GM12801 (cell line): ENCODE data around the gene NLRP10.

Experiments
- CTCF ChIP-seq: IDR thresholded peaks from one replicate; pipeline ENCODE4 v1.5.1; 2011; ENCODE audit warnings: control low read depth; ENCODE audit not compliant: insufficient read length; ENCODE audit errors: extremely low read depth

The NLRP10 gene

GRCh38 chr11:8005556-8005955 lies 40.3 kb upstream of the NLRP10 start:
- TF ChIP-seq CTCF: no peak

DNA sequence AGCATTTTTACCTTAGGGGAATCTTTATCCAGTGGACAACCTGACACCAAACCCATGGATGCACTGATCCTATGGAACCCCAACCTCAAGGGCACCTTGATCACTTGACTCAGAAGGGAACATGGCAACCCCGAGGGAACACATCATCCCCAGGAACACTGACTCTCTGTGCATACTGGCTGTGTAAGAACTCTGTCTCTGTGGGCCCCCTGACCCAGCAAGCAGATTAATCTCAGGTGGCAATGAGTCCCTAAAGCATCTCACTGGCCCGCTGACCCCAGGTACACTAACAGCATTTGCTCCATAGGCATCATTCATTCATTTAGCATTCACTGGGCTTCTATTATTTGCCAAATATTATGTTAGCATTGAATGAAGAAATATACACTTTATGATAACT lies 38.8 kb upstream of the NLRP10 start:
- TF ChIP-seq CTCF: no peak

- no peak for TF ChIP-seq CTCF
Measured at GRCh38 chr11:8003187-8003586, 37.9 kb upstream of the NLRP10 start.

- TF ChIP-seq CTCF: no peak
Measured at GRCh38 chr11:8002676-8003075, 37.4 kb upstream of the NLRP10 start.

GRCh38 chr11:8000390-8000789 lies 35.1 kb upstream of the NLRP10 start:
- no peak for TF ChIP-seq CTCF

DNA sequence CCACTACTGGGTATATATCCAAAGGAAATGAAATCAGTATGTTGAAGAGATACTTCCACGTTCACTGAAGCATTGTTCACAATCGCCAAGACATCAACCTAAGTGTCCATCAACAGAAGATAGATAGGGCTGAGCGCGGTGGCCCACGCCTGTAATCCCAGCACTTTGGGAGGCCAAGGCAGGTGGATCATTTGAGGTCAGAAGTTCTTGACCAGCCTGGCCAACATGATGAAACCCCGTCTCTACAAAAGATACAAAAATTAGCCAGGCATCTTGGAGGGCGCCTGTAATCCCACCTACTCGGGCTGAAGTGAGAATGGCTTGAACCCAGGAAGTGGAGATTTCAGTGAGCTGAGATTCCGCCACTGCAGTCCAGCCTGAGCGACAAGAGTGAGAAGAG lies 34.5 kb upstream of the NLRP10 start:
- no peak for TF ChIP-seq CTCF

- no peak for TF ChIP-seq CTCF
Measured at GRCh38 chr11:7994581-7995278, 29.5 kb upstream of the NLRP10 start.
